ENCODE results near the gene SLC4A1AP.
"Not testable (repeated sequence)": the region's sequence is repeated elsewhere in the genome, so short reads cannot be mapped to it uniquely, and the experiment has no call there.

Gene SLC4A1AP

GRCh38 chr2:27628767-27629709 lies 34.7 kb upstream of the SLC4A1AP start, which contains the start of the genes CCDC121 and GPN1:
TSS of gene CCDC121 (minus strand) at chr2:27629012. CDS start at chr2:27627799, 1,213 bp downstream.
TSS of gene GPN1 (plus strand) at chr2:27629050. CDS start at chr2:27629059, 9 bp downstream.
- TF ChIP-seq EZH2phosphoT487 (IDR thresholded peaks at IDR 0.05; ENCODE audit: low read depth): no peak
- TF ChIP-seq, protein P1, sequence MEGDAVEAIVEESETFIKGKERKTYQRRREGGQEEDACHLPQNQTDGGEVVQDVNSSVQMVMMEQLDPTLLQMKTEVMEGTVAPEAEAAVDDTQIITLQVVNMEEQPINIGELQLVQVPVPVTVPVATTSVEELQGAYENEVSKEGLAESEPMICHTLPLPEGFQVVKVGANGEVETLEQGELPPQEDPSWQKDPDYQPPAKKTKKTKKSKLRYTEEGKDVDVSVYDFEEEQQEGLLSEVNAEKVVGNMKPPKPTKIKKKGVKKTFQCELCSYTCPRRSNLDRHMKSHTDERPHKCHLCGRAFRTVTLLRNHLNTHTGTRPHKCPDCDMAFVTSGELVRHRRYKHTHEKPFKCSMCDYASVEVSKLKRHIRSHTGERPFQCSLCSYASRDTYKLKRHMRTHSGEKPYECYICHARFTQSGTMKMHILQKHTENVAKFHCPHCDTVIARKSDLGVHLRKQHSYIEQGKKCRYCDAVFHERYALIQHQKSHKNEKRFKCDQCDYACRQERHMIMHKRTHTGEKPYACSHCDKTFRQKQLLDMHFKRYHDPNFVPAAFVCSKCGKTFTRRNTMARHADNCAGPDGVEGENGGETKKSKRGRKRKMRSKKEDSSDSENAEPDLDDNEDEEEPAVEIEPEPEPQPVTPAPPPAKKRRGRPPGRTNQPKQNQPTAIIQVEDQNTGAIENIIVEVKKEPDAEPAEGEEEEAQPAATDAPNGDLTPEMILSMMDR (IDR thresholded peaks at IDR 0.05; ENCODE audit: low read depth, low read length): no peak
- H3K27ac ChIP-seq (ENCODE audit: low read length): peak within 1 kb of the TSS; percentile 31; the same call in 1 of the 2 replicates
- no peaks in the 10 kb centered on the region for H4K20me1 ChIP-seq (ENCODE audit: insufficient read depth, low read length)
- peaks cover 15% of the 10 kb centered on the region for H3K4me1 ChIP-seq (ENCODE audit: low read length)
- no peaks in the 10 kb centered on the region for H3K27me3 ChIP-seq (ENCODE audit: low read depth, low read length)
- peak within 1 kb of the TSS; percentile 92 for H3K4me2 ChIP-seq (ENCODE audit: low read length)
- H3K9me3 ChIP-seq (ENCODE audit: insufficient read depth, low read length): no peaks in the 10 kb centered on the region
- peak within 1 kb of the TSS; percentile 87 for H3K4me3 ChIP-seq (ENCODE audit: low read length)
- peak within 1 kb of the TSS; percentile 87 for H3K9ac ChIP-seq (ENCODE audit: low read length)
- peaks cover 11% of the 10 kb centered on the region for H3K79me2 ChIP-seq (ENCODE audit: low read length)
- peaks cover 17% of the 10 kb centered on the region for H3K36me3 ChIP-seq (replicated peaks; ENCODE audit: low read depth, low read length)
- peak within 1 kb of the TSS; percentile 96 for H2AFZ ChIP-seq (ENCODE audit: low read depth, low read length)

DNA sequence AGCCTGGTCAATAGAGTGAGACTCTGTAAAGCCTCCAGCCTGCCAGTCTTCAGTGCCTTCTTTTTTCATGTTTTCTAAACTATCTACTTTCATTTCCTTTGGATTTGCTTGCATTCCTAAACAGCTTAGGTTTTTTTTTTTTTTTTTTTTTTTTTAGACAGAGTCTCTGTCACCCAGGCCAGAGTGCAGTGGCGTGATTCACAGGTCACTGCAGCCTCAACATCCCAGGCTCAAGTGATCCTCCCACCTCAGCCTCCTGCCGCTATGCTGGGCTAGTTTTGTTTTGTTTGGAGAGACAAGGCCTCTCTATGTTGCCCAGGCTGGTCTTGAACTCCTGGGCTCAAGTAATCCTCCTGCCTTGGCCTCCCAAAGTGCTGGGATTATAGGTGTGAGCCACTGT lies 33.4 kb upstream of the SLC4A1AP start:
- not testable (repeated sequence) for H4K20me1 ChIP-seq (ENCODE audit: insufficient read depth, low read length); H3K4me2 ChIP-seq (ENCODE audit: low read length); H3K4me3 ChIP-seq (ENCODE audit: low read length); H3K27me3 ChIP-seq (ENCODE audit: low read depth, low read length); H3K9ac ChIP-seq (ENCODE audit: low read length); H3K9me3 ChIP-seq (ENCODE audit: insufficient read depth, low read length); H3K27ac ChIP-seq (ENCODE audit: low read length); H2AFZ ChIP-seq (ENCODE audit: low read depth, low read length)
- Histone ChIP-seq H3K4me1 (ENCODE audit: low read length) (peaks cover 15% of the 10 kb centered on the region), H3K79me2 (ENCODE audit: low read length) (peaks cover 11% of the 10 kb centered on the region), H3K36me3 (replicated peaks; ENCODE audit: low read depth, low read length) (peaks cover 26% of the 10 kb centered on the region)

DNA sequence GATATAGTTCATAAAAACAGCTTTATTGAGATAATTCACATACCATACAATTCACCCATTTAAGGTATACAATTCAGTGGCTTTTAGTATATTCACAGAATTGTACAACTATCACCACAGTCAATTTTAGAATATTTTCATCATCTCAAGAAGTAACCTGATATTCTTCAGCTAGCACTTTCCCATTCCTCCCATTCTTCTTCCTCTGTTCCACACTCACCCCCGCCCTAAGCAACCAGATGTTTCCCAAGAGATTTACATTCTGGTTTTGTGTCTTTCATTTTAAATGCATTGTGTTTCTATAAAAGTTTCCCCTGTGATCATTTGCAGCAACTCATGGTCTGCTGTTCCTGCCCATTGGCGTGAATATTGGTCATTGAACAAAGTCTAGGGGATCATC lies 29.4 kb upstream of the SLC4A1AP start:
- peaks cover 29% of the 10 kb centered on the region for H3K36me3 ChIP-seq (replicated peaks; ENCODE audit: low read depth, low read length)
- no peaks in the 10 kb centered on the region for H3K9me3 ChIP-seq (ENCODE audit: insufficient read depth, low read length)

GRCh38 chr2:27636766-27637165 lies 26.9 kb upstream of the SLC4A1AP start:
- H4K20me1 ChIP-seq (ENCODE audit: insufficient read depth, low read length): no peaks in the 10 kb centered on the region
- no peaks in the 10 kb centered on the region for H3K9me3 ChIP-seq (ENCODE audit: insufficient read depth, low read length)
- no peak overlapping the region for H3K4me2 ChIP-seq (ENCODE audit: low read length)
- no peaks in the 10 kb centered on the region for H3K4me1 ChIP-seq (ENCODE audit: low read length)
- no peak overlapping the region for H3K4me3 ChIP-seq (ENCODE audit: low read length)
- no peaks in the 10 kb centered on the region for H3K79me2 ChIP-seq (ENCODE audit: low read length)
- H3K36me3 ChIP-seq (replicated peaks; ENCODE audit: low read depth, low read length): peaks cover 21% of the 10 kb centered on the region
- no peak for TF ChIP-seq EZH2phosphoT487 (IDR thresholded peaks at IDR 0.05; ENCODE audit: low read depth)
- TF ChIP-seq, protein P1 (IDR thresholded peaks at IDR 0.05; ENCODE audit: low read depth, low read length): no peak
- H3K27me3 ChIP-seq (ENCODE audit: low read depth, low read length): no peaks in the 10 kb centered on the region
- H3K9ac ChIP-seq (ENCODE audit: low read length): no peak overlapping the region
- no peak overlapping the region for H2AFZ ChIP-seq (ENCODE audit: low read depth, low read length)
- no peak overlapping the region for H3K27ac ChIP-seq (ENCODE audit: low read length)

More for the DNA sequence above, 29.4 kb upstream of the SLC4A1AP start:
- no peak overlapping the region for H3K27ac ChIP-seq (ENCODE audit: low read length)
- H3K4me3 ChIP-seq (ENCODE audit: low read length): no peak overlapping the region
- H3K4me1 ChIP-seq (ENCODE audit: low read length): peaks cover 3% of the 10 kb centered on the region; the same call in 1 of the 2 replicates
- TF ChIP-seq, protein P1 (IDR thresholded peaks at IDR 0.05; ENCODE audit: low read depth, low read length): no peak
- TF ChIP-seq EZH2phosphoT487 (IDR thresholded peaks at IDR 0.05; ENCODE audit: low read depth): no peak
- H3K79me2 ChIP-seq (ENCODE audit: low read length): peaks cover 7% of the 10 kb centered on the region
- H4K20me1 ChIP-seq (ENCODE audit: insufficient read depth, low read length): no peaks in the 10 kb centered on the region
- no peaks in the 10 kb centered on the region for H3K27me3 ChIP-seq (ENCODE audit: low read depth, low read length)
- H2AFZ ChIP-seq (ENCODE audit: low read depth, low read length): no peak overlapping the region
- H3K9ac ChIP-seq (ENCODE audit: low read length): no peak overlapping the region
- no peak overlapping the region for H3K4me2 ChIP-seq (ENCODE audit: low read length)
